HepG2 (cell line): ENCODE data around the gene PPIL6. TPM values are rescaled to one million over a fixed set of nuclear protein-coding genes. Genes with fewer than 3 reads are reported as not detected.
A peak's percentile ranks its signal among the peaks of the same experiment; 100 is the strongest.

Experiments
- ATAC-seq: fragments of 200-7000 bp; cut with Tn5 transposase; 3 replicates; pipeline ENCODE4 v1.9.1; 2020; ENCODE audit warnings: mild to moderate bottlenecking, moderate library complexity
- BruUV-seq: library from RNA; stranded (reverse); fragments of 400-500 nt; replicated peaks from 2 replicates; lab custom pipeline; 2021; lab: Mats Ljungman, UMichigan
- CTCF ChIA-PET: fragments of 300-600 bp; formaldehyde crosslinking; extraction: SDS; loops from one replicate; lab custom pipeline; 2021; ENCODE audit warnings: low total read pairs, inconsistent platforms, low intra/inter-chr PET ratio; lab: Yijun Ruan, JAX
- POLR2A ChIA-PET: fragments of 350-600 bp; sonication (Branson Sonifier 250); formaldehyde crosslinking; loops from one replicate; lab custom pipeline; 2020; ENCODE audit warnings: antibody characterized with exemption, inconsistent platforms; lab: Yijun Ruan, JAX
- DNase-seq: peaks from one replicate; pipeline ENCODE4 v3.0.0-alpha.2; 2015; ENCODE audit warnings: low spot score
- FAIRE-seq: peaks from 3 replicates; lab custom pipeline; 2011; peaks lifted over from hg19 to GRCh38; lab: Jason Lieb, UNC
- H2AFZ ChIP-seq: one replicate; pipeline ENCODE4 v1.6.1; 2011; ENCODE audit warnings: low read length, inconsistent platforms
- H3K27ac ChIP-seq: fragments of 300-600 bp; 3 replicates; pipeline ENCODE4 v1.8.0; 2011; ENCODE audit warnings: mixed run types, mild to moderate bottlenecking, mixed read lengths, low read length, inconsistent platforms; ENCODE audit not compliant: insufficient read depth; ENCODE audit errors: extremely low read length
- H3K27me3 ChIP-seq, 2 experiments: fragments of 200-600 bp in 1 of 2; 2 replicates in 1 of 2; 3 replicates in 1 of 2; pipeline versions ENCODE4 v1.6.0 to v1.8.0; 2011; ENCODE audit warnings: low read length in 2 of 2, mild to moderate bottlenecking in 2 of 2, moderate library complexity in 2 of 2, inconsistent platforms in 1 of 2; ENCODE audit not compliant: insufficient read depth in 2 of 2, control insufficient read depth in 1 of 2
- H3K36me3 ChIP-seq, 2 experiments: fragments of 200-600 bp in 1 of 2; replicated peaks in 1 of 2; 2 replicates in 1 of 2; 3 replicates in 1 of 2; pipeline versions ENCODE4 v1.5.1 to v1.8.0; 2011; ENCODE audit warnings: low read length in 2 of 2, inconsistent platforms in 1 of 2; ENCODE audit not compliant: insufficient read depth in 2 of 2, control insufficient read depth in 1 of 2
- H3K4me1 ChIP-seq: 2 replicates; pipeline ENCODE4 v1.5.1; 2012; ENCODE audit warnings: low read length, inconsistent platforms; ENCODE audit not compliant: insufficient read depth
- H3K4me2 ChIP-seq: 2 replicates; pipeline ENCODE4 v1.6.0; 2011; ENCODE audit warnings: low read depth, low read length, inconsistent platforms
- H3K4me3 ChIP-seq, 3 experiments: fragments of 200-600 bp in 1 of 3; sonication (generic), shearing (Covaris generic) in 1 of 3; replicated peaks in 1 of 3; 2 replicates each; pipeline ENCODE4 v1.5.1; 2011 to 2016; ENCODE audit warnings: low read length in 3 of 3, inconsistent platforms in 2 of 3, low read depth in 2 of 3, mild to moderate bottlenecking in 2 of 3, control low read depth in 1 of 3, mixed read lengths in 1 of 3; ENCODE audit not compliant: insufficient read depth in 1 of 3
- H3K79me2 ChIP-seq: one replicate; pipeline ENCODE4 v1.6.1; 2011; ENCODE audit warnings: low read length, inconsistent platforms; ENCODE audit not compliant: insufficient read depth
- H3K9ac ChIP-seq: 2 replicates; pipeline ENCODE4 v1.6.0; 2011; ENCODE audit warnings: mild to moderate bottlenecking, low read depth, low read length, inconsistent platforms; ENCODE audit not compliant: insufficient read depth
- H3K9me3 ChIP-seq: 2 replicates; pipeline ENCODE4 v1.5.1; 2012; ENCODE audit warnings: mild to moderate bottlenecking, low read length
- H4K20me1 ChIP-seq: 2 replicates; pipeline ENCODE4 v1.6.0; 2011; ENCODE audit warnings: inconsistent platforms, mild to moderate bottlenecking, low read length, moderate library complexity; ENCODE audit not compliant: insufficient read depth
- AKAP8 ChIP-seq: sonication (generic); formaldehyde crosslinking; IDR thresholded peaks from 2 replicates; pipeline ENCODE4 v1.5.1; 2020; ENCODE audit warnings: mild to moderate bottlenecking, missing genetic modification reagents
- FOSL2 ChIP-seq: sonication (generic); formaldehyde crosslinking; IDR thresholded peaks from 2 replicates; pipeline ENCODE4 v1.4.0; 2020; ENCODE audit warnings: missing genetic modification reagents
- PTBP1 ChIP-seq: fragments of 200-400 bp; formaldehyde crosslinking; IDR thresholded peaks from 2 replicates; pipeline ENCODE4 v1.6.1; 2018; ENCODE audit warnings: low read length, low read depth; ENCODE audit not compliant: poor library complexity, severe bottlenecking
- SALL2 ChIP-seq: sonication (generic); formaldehyde crosslinking; IDR thresholded peaks from 2 replicates; pipeline ENCODE4 v1.8.1; 2023; ENCODE audit warnings: mild to moderate bottlenecking, missing genetic modification reagents, inconsistent platforms
- ZNF34 ChIP-seq: sonication (generic); formaldehyde crosslinking; IDR thresholded peaks from 2 replicates; pipeline ENCODE4 v1.4.0; 2020; ENCODE audit warnings: mild to moderate bottlenecking, missing genetic modification reagents, borderline replicate concordance
- WGBS: methylation state at CpG from one replicate; pipeline ENCODE4 v1.1.6; 2017; ENCODE audit warnings: low lambda C conversion rate; 5-methylcytosine and 5-hydroxymethylcytosine counted together
- in situ Hi-C: cut with HindIII; loops from 2 replicates; pipeline ENCODE4 v1.10.0; 2017; ENCODE audit warnings: low pct_unique_long_range_greater_than_20kb; ENCODE audit not compliant: extremely low pct_ligation_motif_present
- intact Hi-C: fragments of 100-400 bp; cut with micrococcal nuclease; formaldehyde crosslinking; loops from one replicate; pipeline ENCODE4 v1.10.0; 2022; ENCODE audit not compliant: unreplicated experiment
- polyA plus RNA-seq, 8 experiments: library from polyadenylated mRNA; depleted of rRNA in 3 of 8; stranded (reverse) in 7 of 8; unstranded in 1 of 8; fragments of >200 nt; fragmentation: Illumina TruSeq in 4 of 8; extraction: Trizol in 4 of 8; gene quantifications; 2 replicates each; pipeline versions ENCODE4 v1.2.1 to v1.2.3, GENCODE V29; 2011 to 2016; ENCODE audit warnings: low read depth in 4 of 8, missing spikeins in 1 of 8, mixed read lengths in 1 of 8; ENCODE audit not compliant: insufficient read depth in 1 of 8
- total RNA-seq, 5 experiments: library from RNA; depleted of rRNA; stranded (reverse); fragments of >200 nt; fragmentation: Illumina TruSeq; extraction: Trizol; gene quantifications; 2 replicates each; pipeline ENCODE4 v1.2.3, GENCODE V29; 2016; ENCODE audit warnings: low read depth in 1 of 5
- TF ChIP-seq, protein P1 (sequence below): sonication (generic); formaldehyde crosslinking; IDR thresholded peaks from 2 replicates; pipeline ENCODE4 v1.5.0; 2020; ENCODE audit warnings: missing genetic modification reagents

PPIL6 gene
- total and polyA plus RNA-seq, 2 of the 13 experiments (the other 11 are each of a cell fraction or from before 2014, with no cell fraction given) = 0.22 to 0.46 TPM

DNA sequence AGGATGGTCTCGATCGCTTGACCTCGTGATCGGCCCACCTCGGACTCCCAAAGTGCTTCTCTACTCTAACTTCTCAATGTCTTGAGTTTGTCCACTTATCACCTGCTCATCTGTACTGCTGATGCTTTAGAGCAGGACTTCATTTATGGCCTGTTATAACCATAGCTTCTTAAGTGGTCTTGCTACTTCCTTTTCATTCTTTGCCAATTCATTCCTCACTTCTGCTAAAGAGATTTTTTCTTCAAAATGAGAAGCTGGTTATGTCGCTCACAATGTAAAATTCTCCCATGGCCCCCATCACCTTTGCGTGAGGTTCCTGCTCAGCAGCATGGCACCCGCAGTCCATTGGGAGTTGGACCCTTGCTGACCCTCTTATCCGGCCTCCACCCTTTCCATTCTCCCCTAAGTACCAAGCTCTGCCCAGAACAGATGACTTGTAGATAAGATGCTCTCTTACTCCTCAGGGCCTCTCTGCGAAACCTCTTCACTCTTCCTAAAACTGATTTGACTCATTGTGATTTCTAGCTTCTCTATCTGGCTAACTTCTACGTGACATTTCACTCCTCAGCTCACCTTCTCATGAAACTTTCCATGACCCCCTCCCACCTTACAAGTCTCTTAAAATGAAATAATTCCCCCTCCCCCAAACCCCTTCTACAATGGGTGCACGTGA lies 44.2 kb downstream of the PPIL6 start (continued):
- TF ChIP-seq PTBP1 (no peak), SALL2 (CRISPR knock-in tag) (no peak)

GRCh38 chr6:109393886-109394281 lies 46.5 kb downstream of the PPIL6 start:
- Histone ChIP-seq H3K27ac (no peak overlapping the region), H3K4me2 (no peak overlapping the region), H3K9me3 (no peaks in the 10 kb centered on the region), H3K4me1 (peaks cover 6% of the 10 kb centered on the region; the same call in 1 of the 2 replicates), H2AFZ (no peak overlapping the region), H3K4me3 (no peak overlapping the region), H4K20me1 (no peaks in the 10 kb centered on the region), H3K79me2 (no peaks in the 10 kb centered on the region), H3K27me3 (peaks cover 1 to 2% of the 10 kb centered on the region in 2 experiments; a peak in 1 of 5 replicates), H3K9ac (no peak overlapping the region), H3K36me3 (no peaks in the 10 kb centered on the region)
- FAIRE-seq = no peak
- no peak; the same call in 2 of the 3 replicates for ATAC-seq
- intact Hi-C loops (no loop called here), in situ Hi-C loops (no loop called here)
- CTCF ChIA-PET = no interaction called here
- POLR2A ChIA-PET = interaction anchor here (1.0 kb wide), 1 partner anchor 9 kb away, joined by 5 read pairs; no protein-coding TSS in a partner anchor
- TF ChIP-seq ZNF34 (CRISPR knock-in tag) = no peak
- TF ChIP-seq FOSL2 = peak; percentile 54
- TF ChIP-seq, protein P1, sequence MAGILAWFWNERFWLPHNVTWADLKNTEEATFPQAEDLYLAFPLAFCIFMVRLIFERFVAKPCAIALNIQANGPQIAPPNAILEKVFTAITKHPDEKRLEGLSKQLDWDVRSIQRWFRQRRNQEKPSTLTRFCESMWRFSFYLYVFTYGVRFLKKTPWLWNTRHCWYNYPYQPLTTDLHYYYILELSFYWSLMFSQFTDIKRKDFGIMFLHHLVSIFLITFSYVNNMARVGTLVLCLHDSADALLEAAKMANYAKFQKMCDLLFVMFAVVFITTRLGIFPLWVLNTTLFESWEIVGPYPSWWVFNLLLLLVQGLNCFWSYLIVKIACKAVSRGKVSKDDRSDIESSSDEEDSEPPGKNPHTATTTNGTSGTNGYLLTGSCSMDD (CRISPR knock-in tag) = no peak
- no peak for TF ChIP-seq AKAP8
- WGBS = 30% methylated on average over 2 of the region's 2 CpGs
- no TSS peak for BruUV-seq
- DNase-seq = no peak
